Measurements from ENCODE around the gene OR2K2.
"Not testable (repeated sequence)": the region's sequence is repeated elsewhere in the genome, so short reads cannot be mapped to it uniquely, and the experiment has no call there.

Gene OR2K2

DNA sequence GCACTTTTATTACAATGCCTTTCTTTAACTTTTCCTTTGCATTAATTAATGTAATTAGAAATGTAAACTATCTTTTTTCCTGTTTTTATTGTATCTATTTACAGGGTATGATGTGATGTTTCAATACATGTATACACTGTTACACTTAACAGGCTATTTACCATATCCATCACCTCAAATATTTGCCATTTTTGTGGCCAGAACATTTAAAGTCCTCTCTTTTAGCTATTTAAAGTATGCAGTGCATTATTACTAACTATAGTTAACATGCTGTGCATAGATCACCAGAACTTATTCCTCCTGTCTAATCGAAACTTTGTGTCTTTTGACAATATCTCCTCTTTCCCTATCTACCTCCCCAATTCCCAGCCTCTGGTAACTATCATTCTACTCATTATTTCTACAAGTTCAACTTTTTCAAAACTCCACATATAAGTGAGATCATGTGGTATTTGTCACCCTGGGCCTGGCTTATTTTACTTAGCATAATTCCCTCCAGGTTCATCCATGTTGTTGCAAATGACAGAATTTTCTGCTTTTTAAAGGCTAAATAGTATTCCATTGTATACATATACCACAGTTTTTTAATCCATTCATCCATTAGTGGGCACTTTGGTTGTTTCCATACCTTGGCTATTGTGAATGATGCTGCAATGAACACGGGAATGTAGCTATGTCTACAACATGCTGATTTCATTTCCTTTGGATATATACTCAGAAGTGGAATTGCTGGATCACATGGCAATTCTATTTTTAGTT lies 32.8 kb downstream of the OR2K2 start:
- no peak for FAIRE-seq

- no peak for FAIRE-seq
Measured at GRCh38 chr9:111294691-111295451, 35.2 kb downstream of the OR2K2 start.

DNA sequence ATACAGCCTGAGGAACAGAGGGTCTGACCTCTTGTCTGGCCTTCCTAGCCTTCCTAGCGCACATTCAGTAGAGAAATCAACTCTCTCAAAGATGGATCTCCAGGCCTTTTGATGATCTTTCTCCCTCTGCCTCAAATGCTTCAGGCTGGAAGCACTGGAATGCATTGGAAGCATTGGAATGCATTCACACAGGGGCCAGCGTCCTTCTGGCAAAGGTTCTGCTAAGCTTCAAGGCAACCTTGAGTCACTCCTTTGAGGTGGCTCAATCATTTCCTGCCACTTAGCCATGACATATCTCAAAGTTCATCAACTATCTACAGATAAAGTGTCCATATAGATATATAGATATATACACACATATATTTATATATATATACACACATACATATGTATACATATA lies 42.9 kb downstream of the OR2K2 start:
- no peak for FAIRE-seq

GRCh38 chr9:111284703-111285102 lies 45.3 kb downstream of the OR2K2 start:
- FAIRE-seq: no peak

DNA sequence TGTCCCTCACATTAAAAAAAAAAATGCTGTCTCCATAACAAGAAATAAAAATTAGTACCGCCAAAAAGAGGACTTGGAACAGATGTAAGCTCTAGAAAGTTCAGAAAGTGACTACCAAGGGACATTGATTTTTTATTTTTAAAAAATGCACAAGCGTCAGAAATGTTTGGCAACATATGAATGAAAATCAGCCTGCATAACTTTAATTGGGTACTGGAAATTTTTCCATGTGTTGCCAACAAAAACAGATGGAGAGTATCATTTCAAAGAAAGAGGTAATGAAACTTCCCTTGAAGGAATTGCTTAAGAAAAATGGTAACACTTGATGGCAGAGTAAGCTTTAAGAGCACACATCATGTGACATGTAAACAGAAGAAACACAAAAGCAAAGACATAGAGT lies 47.2 kb downstream of the OR2K2 start:
- no peak for FAIRE-seq

DNA sequence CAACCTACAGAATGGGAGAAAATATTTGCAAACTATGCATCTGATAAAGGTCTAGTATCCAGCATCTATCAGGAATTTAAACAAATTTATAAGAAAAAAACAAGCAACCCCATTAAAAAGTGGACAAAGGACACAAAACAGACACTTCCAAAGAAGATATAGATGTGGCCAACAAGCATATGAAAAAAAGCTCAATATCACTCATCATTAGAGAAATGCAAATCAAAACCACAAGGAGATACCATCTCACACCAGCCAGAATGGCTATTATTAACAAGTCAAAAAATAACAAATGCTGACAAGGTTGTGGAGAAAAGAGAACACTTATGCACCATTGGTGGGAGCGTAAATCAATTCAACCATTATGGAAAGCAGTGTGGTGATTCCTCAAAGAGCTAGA lies 49.2 kb downstream of the OR2K2 start:
- not testable (repeated sequence) for FAIRE-seq
